IMR-90 (cell line): ENCODE results near the gene SMIM5.

ENCODE experiments used
- CEBPB ChIP-seq: IDR thresholded peaks from 2 replicates; pipeline ENCODE4 v1.6.1; 2012; ENCODE audit warnings: low read depth, low read length, improper control_type of control experiment
- CTCF ChIP-seq: conservative IDR thresholded peaks from 2 replicates; pipeline ENCODE4 v1.5.1; 2012; ENCODE audit warnings: mild to moderate bottlenecking, low read depth, low read length, improper control_type of control experiment
- ELK1 ChIP-seq: fragments of 150-350 bp; IDR thresholded peaks from 2 replicates; pipeline ENCODE4 v1.6.1; 2016; ENCODE audit warnings: low read depth, mild to moderate bottlenecking, low read length, moderate library complexity, borderline replicate concordance
- MAZ ChIP-seq: IDR thresholded peaks from 2 replicates; pipeline ENCODE4 v1.6.1; 2012; ENCODE audit warnings: low read depth, mild to moderate bottlenecking, low read length, improper control_type of control experiment, moderate library complexity, borderline replicate concordance
- POLR2A ChIP-seq: IDR thresholded peaks from 2 replicates; pipeline ENCODE4 v1.6.1; 2012; ENCODE audit warnings: mild to moderate bottlenecking, low read depth, low read length
- RFX5 ChIP-seq: IDR thresholded peaks from 2 replicates; pipeline ENCODE4 v1.8.0; 2012; ENCODE audit warnings: low read depth, mild to moderate bottlenecking, low read length, moderate library complexity
- USF2 ChIP-seq: fragments of 150-350 bp; IDR thresholded peaks from 2 replicates; pipeline ENCODE4 v1.6.1; 2017; ENCODE audit warnings: mild to moderate bottlenecking, antibody characterized with exemption, low read length, low read depth

- peak; percentile 62 for TF ChIP-seq CTCF
- no peak for TF ChIP-seq POLR2A
- no peak for TF ChIP-seq USF2
- TF ChIP-seq MAZ, result no peak
- no peak for TF ChIP-seq CEBPB
- no peak for TF ChIP-seq RFX5
- TF ChIP-seq ELK1, result no peak
These were observed 19.8 kb downstream of the SMIM5 start for GRCh38 chr17:75652934-75653549.
